Karpas-422 (cell line): ENCODE data around the gene HNRNPH3. TPM values are rescaled to one million over a fixed set of nuclear protein-coding genes. Genes with fewer than 3 reads are reported as not detected.
"Not testable (repeated sequence)": the region's sequence is repeated elsewhere in the genome, so short reads cannot be mapped to it uniquely, and the experiment has no call there.

Experiments used
- DNase-seq: peaks from one replicate; pipeline ENCODE4 v3.0.0-alpha.2; 2015
- H2AFZ ChIP-seq: fragments of 200-600 bp; sonication (generic); 2 replicates; pipeline ENCODE4 v1.6.1; 2014; ENCODE audit warnings: antibody characterized with exemption, low read length, mixed read lengths
- H3K27ac ChIP-seq: fragments of 200-600 bp; sonication (generic); 2 replicates; pipeline ENCODE4 v1.5.1; 2014; ENCODE audit warnings: mild to moderate bottlenecking, low read length, moderate library complexity
- H3K27me3 ChIP-seq: fragments of 200-600 bp; sonication (generic); 2 replicates; pipeline ENCODE4 v1.6.1; 2014; ENCODE audit warnings: low read length, mixed read lengths
- H3K36me3 ChIP-seq: fragments of 200-600 bp; sonication (generic); 2 replicates; pipeline ENCODE4 v1.6.1; 2014; ENCODE audit warnings: low read length, mixed read lengths; ENCODE audit not compliant: insufficient read depth
- H3K4me1 ChIP-seq: fragments of 200-600 bp; sonication (generic); 2 replicates; pipeline ENCODE4 v1.6.1; 2014; ENCODE audit warnings: mild to moderate bottlenecking, low read length, mixed read lengths
- H3K4me2 ChIP-seq: fragments of 200-600 bp; sonication (generic); 2 replicates; pipeline ENCODE4 v1.6.1; 2014; ENCODE audit warnings: low read length, low read depth, mild to moderate bottlenecking; ENCODE audit not compliant: poor library complexity, severe bottlenecking
- H3K4me3 ChIP-seq: fragments of 200-600 bp; sonication (generic); 2 replicates; pipeline ENCODE4 v1.5.1; 2014; ENCODE audit warnings: mild to moderate bottlenecking, antibody characterized with exemption, low read length, mixed read lengths
- H3K79me2 ChIP-seq: fragments of 200-600 bp; sonication (generic); 2 replicates; pipeline ENCODE4 v1.6.1; 2014; ENCODE audit warnings: mild to moderate bottlenecking, low read length, mixed read lengths
- H3K9ac ChIP-seq: fragments of 200-600 bp; sonication (generic); 2 replicates; pipeline ENCODE4 v1.6.0; 2014; ENCODE audit warnings: low read length
- H3K9me2 ChIP-seq: fragments of 200-600 bp; sonication (generic), shearing (Covaris generic); replicated peaks from 2 replicates; pipeline ENCODE4 v1.6.0; 2014; ENCODE audit warnings: mild to moderate bottlenecking, low read length, moderate library complexity; ENCODE audit not compliant: insufficient read depth
- H3K9me3 ChIP-seq: fragments of 300-700, 200-600 bp; sonication (generic); 2 replicates; pipeline ENCODE4 v1.6.1; 2014; ENCODE audit warnings: low read length, mixed read lengths
- H4K20me1 ChIP-seq: fragments of 200-600 bp; sonication (generic); 2 replicates; pipeline ENCODE4 v1.6.1; 2014; ENCODE audit warnings: mild to moderate bottlenecking, antibody characterized with exemption, low read length, low read depth; ENCODE audit not compliant: insufficient read depth
- total RNA-seq: library from RNA; depleted of rRNA; stranded (reverse); fragments of >200 nt; shearing (Covaris generic); gene quantifications from 2 replicates; pipeline ENCODE4 v1.2.3, GENCODE V29; 2014; ENCODE audit warnings: low replicate concordance

The HNRNPH3 gene
- total RNA-seq, 1 experiment from 2014 or later: 24.1 TPM

GRCh38 chr10:68302503-68302823 lies 29.4 kb upstream of the HNRNPH3 start:
- Histone ChIP-seq H3K4me3 (no peak overlapping the region), H4K20me1 (no peaks in the 10 kb centered on the region), H3K9me2 (no peaks in the 10 kb centered on the region), H3K27me3 (no peaks in the 10 kb centered on the region), H3K27ac (no peak overlapping the region), H3K4me2 (no peak overlapping the region), H3K79me2 (no peaks in the 10 kb centered on the region), H3K4me1 (peaks cover 21% of the 10 kb centered on the region), H3K9me3 (no peaks in the 10 kb centered on the region), H2AFZ (no peak overlapping the region), H3K9ac (no peak overlapping the region), H3K36me3 (no peaks in the 10 kb centered on the region)
- DNase-seq: no peak

DNA sequence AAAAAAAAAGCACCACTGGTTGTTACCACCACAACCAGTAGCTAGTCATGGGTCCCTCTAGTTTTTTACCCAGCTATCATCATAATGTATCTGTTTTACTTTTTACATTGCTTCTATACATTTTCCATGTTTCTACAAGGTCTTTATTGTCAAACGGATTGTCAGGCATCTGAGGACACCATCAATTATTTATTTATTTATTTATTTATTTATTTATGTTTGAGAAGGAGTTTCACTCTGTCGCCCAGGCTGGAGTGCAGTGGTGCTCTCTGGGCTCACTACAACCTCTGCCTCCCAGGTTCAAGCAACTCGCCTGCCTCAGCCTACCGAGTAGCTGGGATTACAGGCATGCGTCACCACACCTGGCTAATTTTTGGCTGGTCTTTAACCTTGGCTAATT lies 29.0 kb upstream of the HNRNPH3 start:
- peaks cover 21% of the 10 kb centered on the region for H3K4me1 ChIP-seq
- H3K79me2 ChIP-seq: no peaks in the 10 kb centered on the region
- no peaks in the 10 kb centered on the region for H4K20me1 ChIP-seq
- no peak overlapping the region for H3K4me3 ChIP-seq
- H3K4me2 ChIP-seq: no peak overlapping the region
- no peak overlapping the region for H3K27ac ChIP-seq
- H3K9ac ChIP-seq: no peak overlapping the region
- no peaks in the 10 kb centered on the region for H3K9me2 ChIP-seq
- no peaks in the 10 kb centered on the region for H3K27me3 ChIP-seq
- H3K36me3 ChIP-seq: no peaks in the 10 kb centered on the region
- H2AFZ ChIP-seq: no peak overlapping the region
- DNase-seq: peak; percentile 31
- no peaks in the 10 kb centered on the region for H3K9me3 ChIP-seq

- no peaks in the 10 kb centered on the region for H3K27me3 ChIP-seq
- no peak overlapping the region for H2AFZ ChIP-seq
- H3K9ac ChIP-seq: no peak overlapping the region
- no peaks in the 10 kb centered on the region for H3K36me3 ChIP-seq
- no peaks in the 10 kb centered on the region for H3K9me3 ChIP-seq
- H3K9me2 ChIP-seq: no peaks in the 10 kb centered on the region
- H3K27ac ChIP-seq: no peak overlapping the region
- no peak overlapping the region for H3K4me3 ChIP-seq
- H3K4me2 ChIP-seq: no peak overlapping the region
- H3K4me1 ChIP-seq: peaks cover 21% of the 10 kb centered on the region
- DNase-seq: no peak
- H3K79me2 ChIP-seq: no peaks in the 10 kb centered on the region
- no peaks in the 10 kb centered on the region for H4K20me1 ChIP-seq
Measured at GRCh38 chr10:68303849-68304412, 27.9 kb upstream of the HNRNPH3 start.

DNA sequence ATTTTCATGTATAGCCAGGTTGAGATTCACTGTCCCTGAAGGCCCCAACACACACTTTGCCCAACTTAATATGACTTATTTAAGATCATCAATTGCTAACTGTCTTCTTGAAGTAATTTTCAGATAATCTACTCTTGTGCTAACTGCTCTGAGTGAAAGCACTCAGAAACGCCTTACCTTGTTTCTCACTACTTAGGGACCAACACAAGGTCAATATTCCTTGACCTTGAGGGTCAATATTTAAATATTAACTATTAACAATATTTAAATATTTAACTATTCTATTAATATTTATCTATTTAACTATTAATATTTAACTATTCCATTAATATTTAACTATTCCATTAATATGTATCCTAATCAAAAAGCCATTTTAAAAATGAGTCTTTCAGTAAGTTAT lies 26.0 kb upstream of the HNRNPH3 start:
- H3K36me3 ChIP-seq: no peaks in the 10 kb centered on the region
- no peaks in the 10 kb centered on the region for H3K27me3 ChIP-seq
- no peaks in the 10 kb centered on the region for H3K9me3 ChIP-seq
- peaks cover 13% of the 10 kb centered on the region for H3K4me1 ChIP-seq
- no peak overlapping the region for H3K9ac ChIP-seq
- H3K4me2 ChIP-seq: no peak overlapping the region
- H3K9me2 ChIP-seq: no peaks in the 10 kb centered on the region
- H2AFZ ChIP-seq: no peak overlapping the region
- no peaks in the 10 kb centered on the region for H4K20me1 ChIP-seq
- H3K79me2 ChIP-seq: no peaks in the 10 kb centered on the region
- DNase-seq: no peak
- H3K4me3 ChIP-seq: no peak overlapping the region
- H3K27ac ChIP-seq: no peak overlapping the region

DNA sequence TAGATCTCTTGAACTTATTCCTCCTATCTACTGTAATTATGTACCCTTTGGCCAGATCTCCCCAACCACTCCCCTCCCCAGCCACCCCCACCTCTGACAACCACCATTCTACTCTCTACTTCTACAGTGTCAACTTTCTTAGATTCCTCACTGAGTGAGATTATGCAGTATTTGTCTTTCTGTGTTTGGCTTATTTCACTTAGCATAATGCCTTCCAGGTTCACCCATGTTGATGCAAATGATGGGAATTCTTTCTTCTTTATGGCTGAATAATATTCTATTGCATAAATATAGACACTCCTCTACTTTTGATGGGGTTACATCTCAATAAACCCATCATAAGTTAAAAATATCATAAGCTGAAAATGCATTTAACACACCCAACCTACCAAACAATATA lies 21.3 kb upstream of the HNRNPH3 start:
- Histone ChIP-seq H3K36me3 (no peaks in the 10 kb centered on the region), H3K4me3 (no peak overlapping the region), H3K4me2 (no peak overlapping the region), H3K27me3 (no peaks in the 10 kb centered on the region), H3K4me1 (no peaks in the 10 kb centered on the region), H3K9me3 (no peaks in the 10 kb centered on the region), H3K27ac (no peak overlapping the region), H3K9ac (no peak overlapping the region), H3K9me2 (no peaks in the 10 kb centered on the region), H3K79me2 (no peaks in the 10 kb centered on the region), H2AFZ (no peak overlapping the region), H4K20me1 (no peaks in the 10 kb centered on the region)
- DNase-seq: peak; percentile 33

DNA sequence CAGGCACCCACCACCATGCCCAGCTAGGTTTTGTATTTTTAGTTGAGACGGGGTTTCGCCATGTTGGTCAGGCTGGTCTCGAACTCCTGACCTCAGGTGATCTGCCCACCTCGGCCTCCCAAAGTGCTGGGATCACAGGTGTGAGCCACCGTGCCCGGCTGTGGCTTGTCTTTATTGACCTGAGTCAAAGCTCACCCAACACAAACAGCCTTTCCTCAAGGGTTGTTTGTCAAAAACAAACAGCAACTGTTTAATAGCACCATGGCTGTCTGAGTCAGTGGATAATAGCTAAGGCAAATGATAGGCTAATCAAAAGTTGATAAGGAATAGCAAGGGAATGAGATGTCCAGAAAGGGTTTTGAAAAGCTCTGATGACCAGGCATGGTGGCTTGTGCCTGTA lies 16.9 kb upstream of the HNRNPH3 start:
- H3K4me1 ChIP-seq, H3K9ac ChIP-seq, H3K36me3 ChIP-seq: not testable (repeated sequence)

GRCh38 chr10:68315582-68315981 lies 16.3 kb upstream of the HNRNPH3 start:
- H3K4me2 ChIP-seq: no peak overlapping the region
- no peaks in the 10 kb centered on the region for H3K4me1 ChIP-seq
- H3K4me3 ChIP-seq: no peak overlapping the region
- peak; percentile 31 for DNase-seq
- no peaks in the 10 kb centered on the region for H3K36me3 ChIP-seq
- H3K27me3 ChIP-seq: no peaks in the 10 kb centered on the region
- H3K79me2 ChIP-seq: no peaks in the 10 kb centered on the region
- no peak overlapping the region for H3K27ac ChIP-seq
- H4K20me1 ChIP-seq: no peaks in the 10 kb centered on the region
- H3K9me2 ChIP-seq: no peaks in the 10 kb centered on the region
- no peaks in the 10 kb centered on the region for H3K9me3 ChIP-seq
- no peak overlapping the region for H2AFZ ChIP-seq
- H3K9ac ChIP-seq: no peak overlapping the region

More for the DNA sequence above, 16.9 kb upstream of the HNRNPH3 start:
- H3K9me3 ChIP-seq, H3K4me3 ChIP-seq, H3K27me3 ChIP-seq, H3K4me2 ChIP-seq, H3K79me2 ChIP-seq, H3K9me2 ChIP-seq, DNase-seq, H3K27ac ChIP-seq, H2AFZ ChIP-seq, H4K20me1 ChIP-seq: not testable (repeated sequence)

- H3K27me3 ChIP-seq: no peaks in the 10 kb centered on the region
Measured at GRCh38 chr10:68318331-68319059, 13.4 kb upstream of the HNRNPH3 start.

More at GRCh38 chr10:68318331-68319059, 13.4 kb upstream of the HNRNPH3 start:
- H2AFZ ChIP-seq: no peak overlapping the region
- no peaks in the 10 kb centered on the region for H3K36me3 ChIP-seq
- H4K20me1 ChIP-seq: no peaks in the 10 kb centered on the region
- DNase-seq: peak; percentile 25
- no peak overlapping the region for H3K4me2 ChIP-seq
- H3K4me1 ChIP-seq: no peaks in the 10 kb centered on the region
- H3K9me2 ChIP-seq: no peaks in the 10 kb centered on the region
- no peaks in the 10 kb centered on the region for H3K9me3 ChIP-seq
- H3K9ac ChIP-seq: no peak overlapping the region
- no peak overlapping the region for H3K27ac ChIP-seq
- H3K79me2 ChIP-seq: no peaks in the 10 kb centered on the region
- H3K4me3 ChIP-seq: no peak overlapping the region
